Natural killer cell (primary cell): Measurements from ENCODE around the gene OSGIN1. TPM values are rescaled to one million over a fixed set of nuclear protein-coding genes. Genes with fewer than 3 reads are reported as not detected.

ENCODE experiments used
- ATAC-seq, 3 donors: fragments of 150-1000 bp in 2 of 3; fragments of 200-7000 bp in 1 of 3; cut with Tn5 transposase; 1 replicate in 1 of 3; 2 replicates in 2 of 3; pipeline ENCODE4 v1.10.0; 2021; ENCODE audit warnings: mild to moderate bottlenecking in 2 of 3, moderate library complexity in 2 of 3
- DNase-seq, 2 donors: peaks; one replicate each; pipeline versions ENCODE4 v3.0.0 to v3.0.0-alpha.2; 2013 to 2021; ENCODE audit warnings: mixed read lengths in 1 of 2
- H3K27ac ChIP-seq: one replicate; pipeline ENCODE4 v1.5.1; 2013; ENCODE audit warnings: mild to moderate bottlenecking, low read length
- H3K27me3 ChIP-seq: one replicate; pipeline ENCODE4 v1.6.1; 2013; ENCODE audit warnings: low read length; ENCODE audit not compliant: control insufficient read depth, insufficient read depth
- H3K36me3 ChIP-seq: one replicate; pipeline ENCODE4 v1.6.1; 2013; ENCODE audit warnings: low read length; ENCODE audit not compliant: control insufficient read depth, insufficient read depth
- H3K4me1 ChIP-seq: one replicate; pipeline ENCODE4 v1.6.1; 2013; ENCODE audit warnings: low read length; ENCODE audit not compliant: control insufficient read depth, insufficient read depth
- H3K4me3 ChIP-seq: one replicate; pipeline ENCODE4 v1.5.1; 2013; ENCODE audit warnings: low read length
- H3K9me3 ChIP-seq: one replicate; pipeline ENCODE4 v1.6.1; 2013; ENCODE audit warnings: low read length; ENCODE audit not compliant: control insufficient read depth, insufficient read depth
- H3K27ac Mint-ChIP-seq, 2 donors: one replicate each; pipeline ENCODE4 v1.8.0; 2022; ENCODE audit warnings: mild to moderate bottlenecking in 2 of 2, mixed read lengths in 2 of 2, moderate library complexity in 1 of 2
- H3K27me3 Mint-ChIP-seq, 2 donors: one replicate each; pipeline ENCODE4 v1.8.0; 2022; ENCODE audit warnings: low read depth in 2 of 2, mixed read lengths in 2 of 2
- H3K36me3 Mint-ChIP-seq: one replicate; pipeline ENCODE4 v1.8.0; 2022; ENCODE audit warnings: mixed read lengths
- H3K4me1 Mint-ChIP-seq, 2 donors: one replicate each; pipeline ENCODE4 v1.8.0; 2022; ENCODE audit warnings: mixed read lengths in 2 of 2
- H3K4me3 Mint-ChIP-seq: one replicate; pipeline ENCODE4 v1.8.0; 2022; ENCODE audit warnings: mild to moderate bottlenecking, moderate library complexity, mixed read lengths
- H3K9me3 Mint-ChIP-seq, 2 donors: one replicate each; pipeline ENCODE4 v1.8.0; 2022; ENCODE audit warnings: mixed read lengths in 2 of 2
- CTCF ChIP-seq: fragments of 200-600 bp; IDR thresholded peaks from one replicate; pipeline ENCODE4 v1.8.0; 2022; ENCODE audit warnings: antibody characterized with exemption
- WGBS: methylation state at CpG from one replicate; pipeline ENCODE4 v1.1.7; 2013; ENCODE audit warnings: missing lambda C conversion rate; ENCODE audit not compliant: insufficient coverage; 5-methylcytosine and 5-hydroxymethylcytosine counted together
- intact Hi-C: fragments of 100-400 bp; cut with micrococcal nuclease; formaldehyde crosslinking; loops from one replicate; pipeline ENCODE4 v1.14.2; 2022
- total RNA-seq, 4 donors: library from RNA; stranded (reverse); fragments of 120-200 nt in 1 of 4; gene quantifications; one replicate each; pipeline versions ENCODE4 v1.2.3 to v1.2.4, GENCODE V29; 2013 to 2022

The OSGIN1 gene
- total RNA-seq, 3 donors from 2014 or later (not counting 1 experiment from before 2014, with no cell fraction given), result 3.9 to 4.1 (median 4.0) TPM

GRCh38 chr16:83978401-83978904 lies 25.4 kb downstream of the OSGIN1 start:
- no peaks in the 10 kb centered on the region for H3K27me3 ChIP-seq
- 76% methylated on average over 5 of the region's 5 CpGs for WGBS
- Mint-ChIP-seq H3K9me3 (no peaks in the 10 kb centered on the region), H3K27me3 (no peaks in the 10 kb centered on the region), H3K27ac (no peak overlapping the region), H3K4me1 (no peaks in the 10 kb centered on the region), H3K36me3 (no peaks in the 10 kb centered on the region), H3K4me3 (no peak overlapping the region)
- H3K4me1 ChIP-seq, result no peaks in the 10 kb centered on the region
- H3K36me3 ChIP-seq, result no peaks in the 10 kb centered on the region
- peaks cover 5% of the 10 kb centered on the region for H3K9me3 ChIP-seq
- intact Hi-C loops, result no loop called here
- H3K4me3 ChIP-seq, result no peak overlapping the region
- no peak for ATAC-seq
- no peak for DNase-seq
- no peak overlapping the region for H3K27ac ChIP-seq
- no peak for TF ChIP-seq CTCF

DNA sequence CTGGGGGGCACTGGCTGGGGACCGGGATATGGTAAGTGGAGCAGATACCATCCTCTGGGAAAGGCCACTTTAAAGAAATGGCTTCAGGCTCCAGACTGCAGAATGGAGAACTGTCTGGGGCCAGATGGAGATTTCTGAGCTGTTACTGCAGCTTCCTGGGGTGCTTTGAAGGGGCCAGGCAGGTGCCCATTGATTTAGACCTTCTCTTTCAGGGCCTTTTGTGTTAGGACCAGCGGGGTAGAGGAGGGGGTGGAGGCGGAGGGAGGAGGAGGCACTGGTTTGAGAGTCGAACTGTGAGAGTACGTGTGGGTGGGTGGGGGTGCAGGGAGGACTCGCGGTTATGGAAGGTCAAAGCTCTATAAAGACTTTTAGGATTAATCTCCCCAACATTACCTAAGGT lies 26.4 kb downstream of the OSGIN1 start:
- H3K36me3 ChIP-seq, result no peaks in the 10 kb centered on the region
- no peaks in the 10 kb centered on the region for H3K4me1 ChIP-seq
- 83% methylated on average over 3 of the region's 7 CpGs for WGBS
- no peak for ATAC-seq
- H3K27ac ChIP-seq, result no peak overlapping the region
- H3K4me1 Mint-ChIP-seq, result no peaks in the 10 kb centered on the region
- H3K27ac Mint-ChIP-seq, result no peak overlapping the region
- H3K4me3 Mint-ChIP-seq, result no peak overlapping the region
- H3K9me3 ChIP-seq, result peaks cover 5% of the 10 kb centered on the region
- no peak for TF ChIP-seq CTCF
- H3K4me3 ChIP-seq, result no peak overlapping the region
- no peaks in the 10 kb centered on the region for H3K27me3 Mint-ChIP-seq
- DNase-seq, result no peak
- H3K36me3 Mint-ChIP-seq, result no peaks in the 10 kb centered on the region
- no peaks in the 10 kb centered on the region for H3K27me3 ChIP-seq
- intact Hi-C loops, result no loop called here
- H3K9me3 Mint-ChIP-seq, result no peaks in the 10 kb centered on the region

DNA sequence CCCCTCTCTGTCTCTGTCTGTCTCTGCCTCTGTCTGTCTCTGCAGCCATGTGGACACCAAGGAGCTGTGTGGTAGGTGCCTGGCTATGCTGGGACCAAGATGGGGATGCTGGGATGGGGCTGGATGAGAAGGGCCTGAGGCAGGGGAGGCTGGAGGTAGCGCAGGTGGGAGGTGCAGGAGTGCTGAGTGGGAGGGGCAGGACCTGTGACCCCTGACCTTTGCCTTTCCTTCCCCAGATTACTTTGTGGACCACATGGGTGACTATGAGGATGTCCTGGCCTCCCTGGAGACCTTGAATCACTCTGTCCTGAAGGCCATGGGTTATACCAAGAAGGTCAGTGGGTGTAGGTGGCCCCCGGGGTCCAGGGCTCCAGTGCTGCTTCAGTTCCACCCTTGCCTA lies 27.8 kb downstream of the OSGIN1 start:
- Mint-ChIP-seq H3K4me3 (no peak overlapping the region), H3K36me3 (no peaks in the 10 kb centered on the region), H3K4me1 (no peaks in the 10 kb centered on the region), H3K27me3 (no peaks in the 10 kb centered on the region), H3K9me3 (no peaks in the 10 kb centered on the region), H3K27ac (no peak overlapping the region)
- no peaks in the 10 kb centered on the region for H3K4me1 ChIP-seq
- peaks cover 5% of the 10 kb centered on the region for H3K9me3 ChIP-seq
- ATAC-seq (no peak), DNase-seq (no peak)
- intact Hi-C loops, result no loop called here
- 98% methylated on average over 2 of the region's 2 CpGs for WGBS
- no peak for TF ChIP-seq CTCF
- no peaks in the 10 kb centered on the region for H3K27me3 ChIP-seq
- H3K27ac ChIP-seq, result no peak overlapping the region
- H3K4me3 ChIP-seq, result no peak overlapping the region
- H3K36me3 ChIP-seq, result no peaks in the 10 kb centered on the region

DNA sequence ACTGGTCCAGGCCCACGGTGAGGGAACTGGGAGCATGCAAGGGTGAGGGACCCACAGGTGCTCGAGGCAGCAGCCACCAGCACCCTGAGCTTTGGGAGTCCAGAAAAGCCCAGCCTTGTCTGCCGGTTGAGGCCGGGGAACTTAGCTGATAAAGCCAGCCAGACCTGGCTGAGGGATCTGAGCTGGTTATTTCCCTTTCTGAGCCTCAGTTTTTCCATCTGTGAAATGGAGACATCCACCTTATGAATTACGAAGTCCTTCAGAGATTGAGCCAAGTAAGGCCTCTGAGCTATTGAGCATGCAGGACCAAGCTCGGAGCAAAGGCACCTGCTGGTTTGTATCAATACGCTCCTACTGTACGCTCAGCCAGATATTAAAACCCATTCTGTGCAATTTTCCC lies 28.8 kb downstream of the OSGIN1 start:
- Histone ChIP-seq H3K27me3 (no peaks in the 10 kb centered on the region), H3K4me1 (no peaks in the 10 kb centered on the region), H3K36me3 (no peaks in the 10 kb centered on the region), H3K27ac (no peak overlapping the region), H3K9me3 (peaks cover 5% of the 10 kb centered on the region), H3K4me3 (no peak overlapping the region)
- no peak for DNase-seq
- no peak overlapping the region for H3K27ac Mint-ChIP-seq
- H3K4me1 Mint-ChIP-seq, result no peaks in the 10 kb centered on the region
- no peak overlapping the region for H3K4me3 Mint-ChIP-seq
- WGBS, result 93% methylated on average over 8 of the region's 8 CpGs
- no peak for TF ChIP-seq CTCF
- no peak for ATAC-seq
- intact Hi-C loops, result no loop called here
- no peaks in the 10 kb centered on the region for H3K27me3 Mint-ChIP-seq
- H3K9me3 Mint-ChIP-seq, result no peaks in the 10 kb centered on the region
- no peaks in the 10 kb centered on the region for H3K36me3 Mint-ChIP-seq
